ENCODE results near the gene KLF1.
"Not testable (repeated sequence)": the region's sequence is repeated elsewhere in the genome, so short reads cannot be mapped to it uniquely, and the experiment has no call there.

The KLF1 gene

GRCh38 chr19:12890787-12891552 is 4.0 kb upstream of the KLF1 start, which contains the start of gene GCDH:
GCDH (plus strand) TSS chr19:12891160; CDS start chr19:12891305, 145 bp downstream.
- DNase-seq, result peak; percentile 81 to 91 (median 88)

GRCh38 chr19:12890299-12890786 is 3.3 kb upstream of the KLF1 start:
- DNase-seq, result not testable (repeated sequence)

GRCh38 chr19:12888006-12888603 is 1.1 kb upstream of the KLF1 start:
- no peak for DNase-seq

GRCh38 chr19:12886651-12886968 is 391 bp downstream of the KLF1 start:
- DNase-seq, result no peak

- DNase-seq, result no peak
Observed at GRCh38 chr19:12885749-12886650, 1.0 kb downstream of the KLF1 start.

GRCh38 chr19:12884926-12885748 is 1.9 kb downstream of the KLF1 start:
- peak; percentile 58 to 85 (median 74) for DNase-seq

- no peak for DNase-seq
Observed at GRCh38 chr19:12884627-12884925, 2.4 kb downstream of the KLF1 start.

GRCh38 chr19:12884202-12884601 is 2.8 kb downstream of the KLF1 start:
- no peak for DNase-seq

GRCh38 chr19:12882589-12882988 is 4.4 kb downstream of the KLF1 start:
- DNase-seq, result no peak

- DNase-seq, result peak; percentile 59 to 77 (median 67)
Observed at GRCh38 chr19:12881172-12881808, 5.7 kb downstream of the KLF1 start, which contains the start of gene DNASE2. DNASE2 (minus strand) TSS chr19:12881449; CDS start chr19:12881375, 74 bp downstream.

- peak in 1 of 4 experiments; percentile 27 for DNase-seq
Observed at GRCh38 chr19:12880551-12881171, 6.3 kb downstream of the KLF1 start.

GRCh38 chr19:12875086-12875485 is 11.9 kb downstream of the KLF1 start:
- no peak for DNase-seq

- DNase-seq, result no peak
Observed at GRCh38 chr19:12873891-12874745, 12.9 kb downstream of the KLF1 start.

GRCh38 chr19:12872941-12873890 is 13.8 kb downstream of the KLF1 start:
- DNase-seq, result peak in 1 of 4 experiments; percentile 44

- DNase-seq, result no peak
Observed at GRCh38 chr19:12872255-12872654, 14.7 kb downstream of the KLF1 start.

- no peak for DNase-seq
Observed at GRCh38 chr19:12871681-12872080, 15.3 kb downstream of the KLF1 start.

GRCh38 chr19:12868540-12869112 is 18.4 kb downstream of the KLF1 start:
- DNase-seq, result no peak

Measured in activated naive CD4-positive, alpha-beta T cell (primary cell).